GM23248 (cell line): ENCODE data around the gene SEMA7A. TPM values are rescaled to one million over a fixed set of nuclear protein-coding genes. Genes with fewer than 3 reads are reported as not detected.
A peak's percentile ranks its signal among the peaks of the same experiment; 100 is the strongest.

Source experiments
- DNase-seq: peaks from one replicate; pipeline ENCODE4 v3.0.0-alpha.2; 2015
- H2AFZ ChIP-seq: fragments of 200-600 bp; sonication (generic); 2 replicates; pipeline ENCODE4 v1.6.1; 2016; ENCODE audit warnings: antibody characterized with exemption
- H3F3A ChIP-seq: fragments of 200-600 bp; sonication (generic); 2 replicates; pipeline ENCODE4 v1.6.1; 2016; ENCODE audit warnings: mild to moderate bottlenecking, antibody characterized with exemption, mixed run types; ENCODE audit not compliant: insufficient read depth
- H3K27ac ChIP-seq: fragments of 200-600 bp; sonication (generic); 2 replicates; pipeline ENCODE4 v1.5.1; 2016; ENCODE audit warnings: mild to moderate bottlenecking
- H3K27me3 ChIP-seq: fragments of 200-600 bp; sonication (generic); replicated peaks from 2 replicates; pipeline ENCODE4 v1.6.1; 2016; ENCODE audit warnings: mild to moderate bottlenecking; ENCODE audit not compliant: insufficient read depth
- H3K36me3 ChIP-seq: fragments of 200-600 bp; sonication (generic); 2 replicates; pipeline ENCODE4 v1.6.1; 2016; ENCODE audit warnings: low read depth, mild to moderate bottlenecking
- H3K4me1 ChIP-seq: fragments of 200-600 bp; sonication (generic); 2 replicates; pipeline ENCODE4 v1.6.1; 2016; ENCODE audit warnings: mild to moderate bottlenecking; ENCODE audit not compliant: insufficient read depth
- H3K4me2 ChIP-seq: fragments of 200-600 bp; sonication (generic); one replicate; pipeline ENCODE4 v1.6.1; 2016; ENCODE audit warnings: mild to moderate bottlenecking; ENCODE audit not compliant: unreplicated experiment
- H3K4me3 ChIP-seq: fragments of 200-600 bp; sonication (generic); 2 replicates; pipeline ENCODE4 v1.5.1; 2016; ENCODE audit warnings: mild to moderate bottlenecking
- H3K79me2 ChIP-seq: fragments of 200-600 bp; sonication (generic); 2 replicates; pipeline ENCODE4 v1.6.1; 2016; ENCODE audit warnings: mild to moderate bottlenecking; ENCODE audit not compliant: insufficient read depth
- H3K9ac ChIP-seq: fragments of 200-600 bp; sonication (generic); 2 replicates; pipeline ENCODE4 v1.6.1; 2016; ENCODE audit warnings: mild to moderate bottlenecking
- H3K9me2 ChIP-seq: fragments of 200-600 bp; sonication (generic); 2 replicates; pipeline ENCODE4 v1.6.1; 2016; ENCODE audit warnings: mixed run types, mild to moderate bottlenecking, moderate library complexity; ENCODE audit not compliant: insufficient read depth
- H3K9me3 ChIP-seq: fragments of 200-600 bp; sonication (generic); one replicate; pipeline ENCODE4 v1.6.1; 2017; ENCODE audit warnings: low read depth
- H4K20me1 ChIP-seq: fragments of 200-600 bp; sonication (generic); 2 replicates; pipeline ENCODE4 v1.6.0; 2016; ENCODE audit not compliant: insufficient read depth
- EZH2 ChIP-seq: fragments of 200-600 bp; sonication (generic); IDR thresholded peaks from 2 replicates; pipeline ENCODE4 v1.6.1; 2018; ENCODE audit warnings: antibody characterized with exemption, mild to moderate bottlenecking; ENCODE audit not compliant: insufficient read depth, poor library complexity, severe bottlenecking
- EZH2phosphoT487 ChIP-seq: fragments of 200-600 bp; sonication (generic); IDR thresholded peaks from 2 replicates; pipeline ENCODE4 v1.6.1; 2018; ENCODE audit warnings: antibody characterized with exemption, moderate library complexity, mild to moderate bottlenecking, low read depth; ENCODE audit not compliant: insufficient read depth
- WGBS, 2 experiments: methylation state at CpG; one replicate each; pipeline ENCODE4 v1.1.6; 2015 to 2017; ENCODE audit warnings: low lambda C conversion rate in 2 of 2, low coverage in 1 of 2; ENCODE audit errors: missing lambda C conversion rate in 2 of 2; 5-methylcytosine and 5-hydroxymethylcytosine counted together
- in situ Hi-C: fragments of 300-500 bp; cut with MboI; formaldehyde crosslinking; loops from 2 replicates; pipeline ENCODE4 v1.15.0; 2020
- polyA plus RNA-seq: library from polyadenylated mRNA; unstranded; fragments of >200 nt; fragmentation: Nextera tagmentation; extraction: Ambion mirVana; gene quantifications from 2 replicates; pipeline ENCODE4 v1.2.1, GENCODE V29; 2016
- total RNA-seq: library from RNA; depleted of rRNA; stranded (reverse); fragments of >200 nt; shearing (Covaris generic); gene quantifications from 2 replicates; pipeline ENCODE4 v1.2.3, GENCODE V29; 2014

SEMA7A gene
- total and polyA plus RNA-seq, 2 experiments from 2014 or later, result 42.3 to 132 TPM

- peaks cover 64% of the 10 kb centered on the region for H3K4me1 ChIP-seq
- no peak for DNase-seq
- no peaks in the 10 kb centered on the region for H4K20me1 ChIP-seq
- H3F3A ChIP-seq, result peaks cover 68% of the 10 kb centered on the region
- in situ Hi-C loops, result no loop called here
- H3K4me2 ChIP-seq, result no peak overlapping the region
- TF ChIP-seq EZH2 (no peak), EZH2phosphoT487 (no peak)
- no peak overlapping the region for H3K9ac ChIP-seq
- H3K27ac ChIP-seq, result no peak overlapping the region
- no peaks in the 10 kb centered on the region for H3K36me3 ChIP-seq
- no peak overlapping the region for H3K4me3 ChIP-seq
- no peaks in the 10 kb centered on the region for H3K9me2 ChIP-seq
- WGBS, 2 experiments, result 84 to 88% methylated on average over 13 of the region's 13 CpGs
- H3K9me3 ChIP-seq, result no peaks in the 10 kb centered on the region
- H3K27me3 ChIP-seq, result no peaks in the 10 kb centered on the region
- no peak overlapping the region for H2AFZ ChIP-seq
- H3K79me2 ChIP-seq, result no peaks in the 10 kb centered on the region
Observed at GRCh38 chr15:74402873-74403587, 30.7 kb downstream of the SEMA7A start.

- no peak for DNase-seq
- Histone ChIP-seq H4K20me1 (no peaks in the 10 kb centered on the region), H3F3A (peaks cover 69% of the 10 kb centered on the region), H3K9ac (no peak overlapping the region), H3K79me2 (no peaks in the 10 kb centered on the region), H3K9me3 (no peaks in the 10 kb centered on the region), H3K27ac (no peak overlapping the region), H2AFZ (no peak overlapping the region), H3K4me1 (peaks cover 63% of the 10 kb centered on the region), H3K4me2 (no peak overlapping the region), H3K9me2 (no peaks in the 10 kb centered on the region), H3K36me3 (no peaks in the 10 kb centered on the region), H3K4me3 (no peak overlapping the region), H3K27me3 (no peaks in the 10 kb centered on the region)
- WGBS, 2 experiments, result 93 to 97% methylated on average over 5 of the region's 5 CpGs
- in situ Hi-C loops, result no loop called here
- TF ChIP-seq EZH2phosphoT487, result no peak
- no peak for TF ChIP-seq EZH2
Observed at GRCh38 chr15:74402337-74402841, 31.4 kb downstream of the SEMA7A start.

GRCh38 chr15:74400915-74401757 lies 32.6 kb downstream of the SEMA7A start:
- H3K9me2 ChIP-seq, result no peaks in the 10 kb centered on the region
- H3K9me3 ChIP-seq, result no peaks in the 10 kb centered on the region
- H3K36me3 ChIP-seq, result no peaks in the 10 kb centered on the region
- peaks cover 65% of the 10 kb centered on the region for H3K4me1 ChIP-seq
- H3K4me2 ChIP-seq, result no peak overlapping the region
- no peak overlapping the region for H2AFZ ChIP-seq
- H3K27ac ChIP-seq, result peak overlapping the region; percentile 66
- H3F3A ChIP-seq, result peaks cover 71% of the 10 kb centered on the region
- no peak for TF ChIP-seq EZH2
- no peak for TF ChIP-seq EZH2phosphoT487
- H3K9ac ChIP-seq, result no peak overlapping the region
- DNase-seq, result peak; percentile 41
- H3K27me3 ChIP-seq, result no peaks in the 10 kb centered on the region
- in situ Hi-C loops, result no loop called here
- H3K4me3 ChIP-seq, result no peak overlapping the region
- H4K20me1 ChIP-seq, result no peaks in the 10 kb centered on the region
- WGBS, 2 experiments, result 63 to 75% methylated on average over 11 of the region's 11 CpGs
- no peaks in the 10 kb centered on the region for H3K79me2 ChIP-seq

GRCh38 chr15:74400313-74400860 lies 33.4 kb downstream of the SEMA7A start:
- Histone ChIP-seq H3K9me2 (no peaks in the 10 kb centered on the region), H3K36me3 (no peaks in the 10 kb centered on the region), H3F3A (peaks cover 70% of the 10 kb centered on the region), H3K4me1 (peaks cover 65% of the 10 kb centered on the region), H3K27me3 (no peaks in the 10 kb centered on the region), H3K4me3 (no peak overlapping the region), H3K9me3 (no peaks in the 10 kb centered on the region), H3K27ac (peak overlapping the region; percentile 66), H3K79me2 (no peaks in the 10 kb centered on the region), H3K4me2 (peak overlapping the region; percentile 23), H4K20me1 (no peaks in the 10 kb centered on the region), H3K9ac (peak overlapping the region; percentile 28; the same call in 1 of the 2 replicates), H2AFZ (no peak overlapping the region)
- in situ Hi-C loops, result no loop called here
- no peak for TF ChIP-seq EZH2phosphoT487
- no peak for TF ChIP-seq EZH2
- 57 to 62% methylated on average over 10 of the region's 10 CpGs for WGBS, 2 experiments
- peak; percentile 48 for DNase-seq
